ENCODE results near the gene TIMP2.
A peak's percentile ranks its signal among the peaks of the same experiment; 100 is the strongest.

The TIMP2 gene

DNA sequence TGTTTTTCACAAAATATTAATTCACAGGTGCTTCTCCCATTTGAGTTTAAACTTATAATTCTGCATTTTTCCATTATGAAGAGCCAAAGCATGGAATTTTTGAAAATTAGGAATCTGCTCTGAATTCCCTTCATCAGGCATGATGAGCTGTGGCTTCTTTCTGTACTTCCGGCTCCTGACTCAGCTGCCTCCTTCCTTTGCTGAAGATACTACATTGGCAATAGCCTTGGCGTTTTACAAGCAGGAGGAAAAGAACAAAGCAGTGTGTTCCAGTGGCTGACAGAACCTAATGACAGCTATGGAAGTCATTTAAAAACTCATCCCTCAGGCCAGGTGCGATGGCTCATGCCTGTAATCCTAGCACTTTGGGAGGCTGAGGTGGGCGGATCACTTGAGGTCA lies 66.1 kb downstream of the TIMP2 start:
- Histone ChIP-seq H3K36me3 (ENCODE audit: control insufficient read depth, insufficient read depth, low read length) (no peaks in the 10 kb centered on the region), H3K27me3 (ENCODE audit: control insufficient read depth, insufficient read depth, low read length) (no peaks in the 10 kb centered on the region), H3K9ac (ENCODE audit: low read length) (no peak overlapping the region), H3K4me1 (ENCODE audit: control insufficient read depth, insufficient read depth, low read length) (peaks cover 22% of the 10 kb centered on the region), H3K9me3 (ENCODE audit: control insufficient read depth, low read length) (no peaks in the 10 kb centered on the region), H3K4me3 (ENCODE audit: low read length) (no peak overlapping the region)

DNA sequence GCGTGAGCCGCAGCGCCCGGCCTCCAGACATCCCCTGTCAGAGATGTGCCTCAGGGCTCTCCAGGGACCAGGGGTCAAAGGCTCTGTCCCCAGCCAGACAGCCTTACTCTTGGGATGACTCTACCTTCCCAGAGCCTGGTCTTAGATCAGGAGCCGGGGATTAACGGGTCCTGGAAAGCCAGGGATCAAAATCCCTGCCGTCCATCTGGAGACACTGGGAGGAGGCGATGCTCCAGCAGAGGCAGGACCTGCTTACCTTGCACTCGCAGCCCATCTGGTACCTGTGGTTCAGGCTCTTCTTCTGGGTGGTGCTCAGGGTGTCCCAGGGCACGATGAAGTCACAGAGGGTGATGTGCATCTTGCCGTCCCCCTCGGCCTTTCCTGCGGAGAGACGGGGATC lies 67.9 kb downstream of the TIMP2 start:
- Histone ChIP-seq H3K36me3 (ENCODE audit: control insufficient read depth, insufficient read depth, low read length) (no peaks in the 10 kb centered on the region), H3K4me3 (ENCODE audit: low read length) (no peak overlapping the region), H3K27me3 (ENCODE audit: control insufficient read depth, insufficient read depth, low read length) (no peaks in the 10 kb centered on the region), H3K9ac (ENCODE audit: low read length) (no peak overlapping the region), H3K4me1 (ENCODE audit: control insufficient read depth, insufficient read depth, low read length) (peaks cover 25% of the 10 kb centered on the region), H3K9me3 (ENCODE audit: control insufficient read depth, low read length) (no peaks in the 10 kb centered on the region)

DNA sequence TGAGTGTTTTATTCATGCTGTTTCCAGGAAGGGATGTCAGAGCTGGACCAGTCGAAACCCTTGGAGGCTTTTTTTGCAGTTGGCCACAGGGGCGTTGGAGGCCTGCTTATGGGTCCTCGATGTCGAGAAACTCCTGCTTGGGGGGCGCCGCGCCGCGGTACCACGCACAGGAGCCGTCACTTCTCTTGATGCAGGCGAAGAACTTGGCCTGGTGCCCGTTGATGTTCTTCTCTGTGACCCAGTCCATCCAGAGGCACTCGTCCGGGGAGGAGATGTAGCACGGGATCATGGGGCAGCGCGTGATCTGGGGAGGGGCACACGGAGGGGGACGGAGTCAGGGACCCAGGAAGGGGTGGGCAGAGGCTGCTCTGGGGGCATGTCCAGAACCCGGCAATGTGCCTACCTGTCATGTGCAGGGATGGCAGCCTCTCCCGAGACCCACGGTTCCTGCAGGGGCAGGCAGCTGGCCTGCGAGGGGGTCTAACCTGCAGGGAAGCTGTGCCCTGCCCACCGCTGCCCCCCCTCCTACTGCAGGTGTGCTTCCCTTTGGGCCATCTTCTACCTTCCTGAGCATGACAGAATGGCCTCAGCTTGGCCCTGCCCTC lies 69.5 kb downstream of the TIMP2 start:
- peaks cover 12% of the 10 kb centered on the region for H3K4me1 ChIP-seq (ENCODE audit: control insufficient read depth, insufficient read depth, low read length)
- no peaks in the 10 kb centered on the region for H3K27me3 ChIP-seq (ENCODE audit: control insufficient read depth, insufficient read depth, low read length)
- H3K9ac ChIP-seq (ENCODE audit: low read length), result no peak overlapping the region
- H3K9me3 ChIP-seq (ENCODE audit: control insufficient read depth, low read length), result no peaks in the 10 kb centered on the region
- H3K36me3 ChIP-seq (ENCODE audit: control insufficient read depth, insufficient read depth, low read length), result no peaks in the 10 kb centered on the region
- H3K4me3 ChIP-seq (ENCODE audit: low read length), result no peak overlapping the region

DNA sequence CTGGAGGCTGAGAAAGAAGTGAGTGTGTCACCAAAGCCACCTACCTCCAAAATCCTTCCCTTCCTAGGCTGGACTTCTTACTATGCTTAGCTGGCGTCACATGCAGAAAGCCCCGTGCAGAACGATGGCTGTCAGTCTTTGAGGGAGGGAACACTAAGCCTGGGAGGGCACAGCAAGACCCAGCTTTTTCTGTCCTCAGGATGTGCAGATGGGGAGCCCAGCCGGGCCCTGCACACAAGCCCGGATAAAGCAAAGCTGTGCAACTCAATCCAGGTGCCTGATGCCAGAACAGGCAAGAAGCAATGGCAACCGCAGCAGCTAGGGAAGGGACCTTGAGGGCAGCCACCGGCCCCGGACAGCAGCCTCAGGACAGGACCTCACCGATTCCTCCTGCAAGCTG lies 70.7 kb downstream of the TIMP2 start:
- no peaks in the 10 kb centered on the region for H3K9me3 ChIP-seq (ENCODE audit: control insufficient read depth, low read length)
- H3K4me1 ChIP-seq (ENCODE audit: control insufficient read depth, insufficient read depth, low read length), result peaks cover 12% of the 10 kb centered on the region
- H3K4me3 ChIP-seq (ENCODE audit: low read length), result no peak overlapping the region
- H3K27me3 ChIP-seq (ENCODE audit: control insufficient read depth, insufficient read depth, low read length), result no peaks in the 10 kb centered on the region
- H3K9ac ChIP-seq (ENCODE audit: low read length), result no peak overlapping the region
- no peaks in the 10 kb centered on the region for H3K36me3 ChIP-seq (ENCODE audit: control insufficient read depth, insufficient read depth, low read length)

DNA sequence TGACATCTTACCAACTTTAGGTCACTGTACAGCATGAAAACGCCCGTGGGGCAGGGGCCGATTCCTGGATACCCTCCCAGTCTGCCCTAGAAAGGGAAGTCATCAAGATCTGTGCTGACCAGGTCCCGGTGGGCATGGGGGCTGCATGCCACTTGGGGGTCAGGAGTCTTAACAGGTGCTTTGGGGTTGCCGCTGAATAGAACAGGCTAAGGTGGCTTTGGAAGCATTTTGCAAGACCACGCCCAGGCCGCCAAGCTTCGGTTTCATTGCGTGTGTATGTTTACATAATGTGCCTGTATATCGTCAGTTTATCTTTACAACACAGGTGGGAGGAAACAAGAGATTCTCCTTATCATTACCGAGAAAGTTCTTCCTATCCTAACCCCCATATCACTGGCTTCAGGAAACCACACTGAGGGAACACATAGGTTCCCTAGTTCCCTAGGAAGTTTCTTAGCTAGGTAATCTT lies 71.2 kb downstream of the TIMP2 start:
- Histone ChIP-seq H3K27me3 (ENCODE audit: control insufficient read depth, insufficient read depth, low read length) (no peaks in the 10 kb centered on the region), H3K9me3 (ENCODE audit: control insufficient read depth, low read length) (no peaks in the 10 kb centered on the region), H3K4me3 (ENCODE audit: low read length) (no peak overlapping the region), H3K36me3 (ENCODE audit: control insufficient read depth, insufficient read depth, low read length) (no peaks in the 10 kb centered on the region), H3K4me1 (ENCODE audit: control insufficient read depth, insufficient read depth, low read length) (peaks cover 12% of the 10 kb centered on the region), H3K9ac (ENCODE audit: low read length) (no peak overlapping the region)

DNA sequence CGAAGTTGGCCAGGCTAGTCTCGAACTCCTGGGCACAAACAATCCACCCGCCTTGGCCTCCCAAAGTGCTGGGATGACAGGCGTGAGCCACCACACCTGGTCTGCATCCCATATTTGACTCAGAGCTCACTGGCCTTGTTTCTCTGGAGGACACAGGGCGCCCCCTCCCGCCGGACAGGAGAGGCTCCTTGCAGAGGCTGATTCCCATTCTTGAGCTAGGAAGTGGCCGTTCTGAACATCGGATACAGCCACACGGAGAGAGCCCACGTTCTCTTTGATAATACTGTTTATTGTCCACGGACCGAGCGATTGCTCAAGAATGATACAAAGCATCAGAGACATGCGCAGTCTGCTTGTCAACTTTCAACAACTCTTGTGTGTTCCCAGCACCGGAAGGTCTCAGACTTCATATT lies 72.5 kb downstream of the TIMP2 start:
- Histone ChIP-seq H3K36me3 (ENCODE audit: control insufficient read depth, insufficient read depth, low read length) (no peaks in the 10 kb centered on the region), H3K27me3 (ENCODE audit: control insufficient read depth, insufficient read depth, low read length) (no peaks in the 10 kb centered on the region), H3K9me3 (ENCODE audit: control insufficient read depth, low read length) (no peaks in the 10 kb centered on the region), H3K9ac (ENCODE audit: low read length) (no peak overlapping the region), H3K4me3 (ENCODE audit: low read length) (no peak overlapping the region), H3K4me1 (ENCODE audit: control insufficient read depth, insufficient read depth, low read length) (peaks cover 12% of the 10 kb centered on the region)

DNA sequence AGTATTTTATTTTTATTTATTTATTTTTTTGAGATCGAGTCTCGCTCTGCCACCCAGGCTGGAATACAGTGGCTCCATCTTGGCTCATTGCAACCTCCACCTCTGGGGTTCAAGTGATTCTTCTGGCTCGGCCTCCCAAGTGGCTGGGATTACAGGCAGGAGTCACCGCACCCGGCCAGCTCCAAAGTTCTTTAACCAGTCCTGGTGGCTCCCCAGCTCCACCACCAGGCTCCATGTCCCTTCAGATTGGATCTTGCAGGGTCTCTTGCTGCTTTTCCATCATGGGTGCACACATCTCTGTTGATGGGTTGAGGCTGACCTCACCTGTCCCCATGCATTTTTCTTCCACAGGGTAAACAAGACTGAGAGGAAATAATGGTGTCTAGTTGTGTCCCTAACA lies 76.2 kb downstream of the TIMP2 start:
- H3K9ac ChIP-seq (ENCODE audit: low read length), result no peak overlapping the region
- no peaks in the 10 kb centered on the region for H3K9me3 ChIP-seq (ENCODE audit: control insufficient read depth, low read length)
- peaks cover 8% of the 10 kb centered on the region for H3K4me1 ChIP-seq (ENCODE audit: control insufficient read depth, insufficient read depth, low read length)
- H3K4me3 ChIP-seq (ENCODE audit: low read length), result no peak overlapping the region
- H3K36me3 ChIP-seq (ENCODE audit: control insufficient read depth, insufficient read depth, low read length), result no peaks in the 10 kb centered on the region
- no peaks in the 10 kb centered on the region for H3K27me3 ChIP-seq (ENCODE audit: control insufficient read depth, insufficient read depth, low read length)

DNA sequence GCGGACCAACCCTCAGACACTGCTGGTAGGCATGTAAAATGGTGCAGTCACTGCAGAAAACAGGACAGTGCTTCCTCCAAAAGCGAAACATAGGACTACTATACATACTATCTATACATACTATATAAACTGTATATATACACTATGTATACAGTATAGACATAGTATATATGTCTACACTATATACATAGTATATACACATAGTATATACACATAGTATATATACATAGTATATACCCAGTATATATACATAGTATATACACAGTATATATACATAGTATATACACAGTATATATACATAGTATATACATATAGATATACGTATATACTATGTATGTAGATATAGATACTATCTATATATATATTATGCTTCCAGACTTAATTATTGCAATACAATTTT lies 78.1 kb downstream of the TIMP2 start:
- H3K4me1 ChIP-seq (ENCODE audit: control insufficient read depth, insufficient read depth, low read length), result peaks cover 6% of the 10 kb centered on the region
- no peak overlapping the region for H3K9ac ChIP-seq (ENCODE audit: low read length)
- no peaks in the 10 kb centered on the region for H3K9me3 ChIP-seq (ENCODE audit: control insufficient read depth, low read length)
- H3K36me3 ChIP-seq (ENCODE audit: control insufficient read depth, insufficient read depth, low read length), result no peaks in the 10 kb centered on the region
- H3K27me3 ChIP-seq (ENCODE audit: control insufficient read depth, insufficient read depth, low read length), result no peaks in the 10 kb centered on the region
- H3K4me3 ChIP-seq (ENCODE audit: low read length), result no peak overlapping the region

DNA sequence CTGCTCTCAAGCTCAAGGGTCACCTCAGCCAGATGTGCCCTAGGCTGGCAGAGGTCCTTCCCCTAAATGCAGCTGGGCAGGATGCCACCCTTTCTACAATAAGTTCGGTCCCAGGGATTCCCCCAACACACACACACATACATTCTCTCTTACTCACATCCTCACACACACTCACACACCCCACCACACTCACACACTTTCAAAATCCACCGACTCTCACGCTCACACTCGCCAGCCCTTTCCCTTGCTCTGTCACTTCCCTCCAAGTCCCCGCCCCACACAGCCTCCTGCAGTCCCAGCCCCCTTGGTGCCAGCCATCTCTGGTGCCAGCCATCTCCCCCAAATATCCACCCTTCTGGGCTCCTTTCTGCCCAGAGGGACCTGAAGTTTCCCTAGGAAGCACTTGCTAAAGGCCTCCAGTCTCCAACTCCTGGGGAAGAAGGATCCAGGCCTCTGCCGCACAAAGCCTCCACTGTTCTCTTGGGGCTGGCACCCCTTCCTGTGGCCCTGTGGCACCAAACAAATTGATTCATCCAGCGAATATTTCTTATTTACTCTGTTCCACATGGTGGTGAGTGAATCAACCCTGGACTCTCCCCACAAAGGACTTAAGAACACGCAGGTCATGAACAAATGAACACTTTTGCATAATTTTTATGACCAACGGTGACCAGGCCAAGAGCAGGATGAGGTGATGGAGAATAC lies 80.7 kb downstream of the TIMP2 start:
- Histone ChIP-seq H3K27me3 (ENCODE audit: control insufficient read depth, insufficient read depth, low read length) (no peaks in the 10 kb centered on the region), H3K9me3 (ENCODE audit: control insufficient read depth, low read length) (no peaks in the 10 kb centered on the region), H3K4me3 (ENCODE audit: low read length) (no peak overlapping the region), H3K4me1 (ENCODE audit: control insufficient read depth, insufficient read depth, low read length) (peaks cover 16% of the 10 kb centered on the region), H3K9ac (ENCODE audit: low read length) (no peak overlapping the region), H3K36me3 (ENCODE audit: control insufficient read depth, insufficient read depth, low read length) (no peaks in the 10 kb centered on the region)

DNA sequence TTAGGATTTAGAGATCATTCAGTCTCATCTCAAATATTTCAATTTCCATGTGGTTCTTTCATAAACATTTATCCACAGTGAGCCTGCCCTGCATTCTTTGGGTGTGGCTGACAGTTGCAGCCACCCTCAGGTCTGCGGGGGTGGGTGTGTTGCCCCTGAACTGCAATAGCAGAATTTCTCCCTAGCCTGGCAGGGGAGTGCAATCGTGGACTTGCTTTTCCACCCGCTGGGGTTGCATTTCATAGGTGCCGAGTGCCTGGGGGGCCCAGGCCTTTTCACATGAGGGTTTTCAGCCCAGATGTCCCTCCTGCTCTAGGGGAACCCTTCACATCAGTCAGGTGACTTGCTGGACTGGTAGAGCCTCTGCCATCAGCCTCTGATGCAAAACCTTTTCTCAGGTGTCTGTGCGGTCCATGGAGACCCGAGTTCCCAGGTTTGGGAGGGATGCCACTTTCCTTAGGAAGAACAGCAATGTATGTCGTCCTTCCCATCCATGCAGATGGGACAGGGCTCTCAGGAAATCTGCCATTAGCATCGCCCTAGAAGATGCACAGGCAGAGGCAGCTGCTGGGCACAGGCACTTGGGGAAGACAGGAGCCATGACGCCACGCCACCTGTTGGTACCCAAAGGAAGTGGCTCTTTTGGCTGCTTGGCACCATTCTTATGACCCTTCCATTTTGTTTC lies 82.2 kb downstream of the TIMP2 start:
- Histone ChIP-seq H3K4me3 (ENCODE audit: low read length) (no peak overlapping the region), H3K9me3 (ENCODE audit: control insufficient read depth, low read length) (no peaks in the 10 kb centered on the region), H3K9ac (ENCODE audit: low read length) (no peak overlapping the region), H3K27me3 (ENCODE audit: control insufficient read depth, insufficient read depth, low read length) (no peaks in the 10 kb centered on the region), H3K4me1 (ENCODE audit: control insufficient read depth, insufficient read depth, low read length) (peaks cover 25% of the 10 kb centered on the region), H3K36me3 (ENCODE audit: control insufficient read depth, insufficient read depth, low read length) (no peaks in the 10 kb centered on the region)

DNA sequence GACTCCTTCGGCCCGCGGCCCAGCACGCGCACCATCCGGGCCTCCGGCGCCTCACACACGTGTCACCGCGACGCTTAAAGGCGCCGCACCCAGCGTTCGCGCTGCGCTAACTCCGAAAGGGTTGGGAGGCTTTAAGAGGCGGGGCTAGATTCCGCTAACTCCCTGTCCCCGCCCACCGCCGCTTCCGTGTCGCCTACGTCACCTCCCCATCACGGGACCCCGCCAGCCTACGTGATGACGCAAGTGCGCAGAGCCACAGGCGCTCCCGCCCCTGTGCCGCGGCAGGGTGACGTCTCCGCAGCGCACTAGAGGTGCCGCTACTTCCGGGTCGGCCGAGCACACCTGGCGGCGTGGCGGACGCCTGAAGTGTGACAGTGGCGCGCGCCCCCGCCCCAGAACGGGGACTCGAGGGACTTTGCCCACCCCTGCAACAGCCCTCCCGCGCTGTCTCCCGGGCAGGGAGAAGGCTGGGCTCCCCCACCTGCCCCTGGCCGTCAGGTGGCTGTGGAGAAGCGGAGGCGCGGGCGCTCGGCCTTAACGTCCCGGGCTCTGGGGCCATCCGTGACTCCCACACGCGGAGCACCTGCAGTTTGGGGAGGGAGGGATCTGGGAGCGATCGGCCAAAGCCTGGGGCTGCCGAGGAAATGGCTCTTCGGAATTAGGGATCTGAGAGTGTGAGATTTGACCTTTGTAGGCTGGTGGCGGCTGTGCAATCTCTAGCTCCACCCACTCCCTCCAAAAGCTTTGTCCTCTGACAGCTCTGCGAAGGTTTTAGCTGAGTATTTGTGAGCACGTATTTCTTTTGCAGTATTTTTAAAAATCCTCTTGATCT lies 84.2 kb downstream of the TIMP2 start, which contains the start of gene USP36:
Gene USP36, minus strand, starts transcription at position 35 of the 832 bp plus-strand sequence. CDS start 4,451 bp downstream, outside the sequence.
- H3K4me1 ChIP-seq (ENCODE audit: control insufficient read depth, insufficient read depth, low read length), result peaks cover 25% of the 10 kb centered on the region
- peak within 1 kb of the TSS; percentile 81 for H3K9ac ChIP-seq (ENCODE audit: low read length)
- H3K9me3 ChIP-seq (ENCODE audit: control insufficient read depth, low read length), result no peaks in the 10 kb centered on the region
- peak within 1 kb of the TSS; percentile 48 for H3K4me3 ChIP-seq (ENCODE audit: low read length)
- H3K36me3 ChIP-seq (ENCODE audit: control insufficient read depth, insufficient read depth, low read length), result peaks cover 7% of the 10 kb centered on the region
- no peaks in the 10 kb centered on the region for H3K27me3 ChIP-seq (ENCODE audit: control insufficient read depth, insufficient read depth, low read length)

DNA sequence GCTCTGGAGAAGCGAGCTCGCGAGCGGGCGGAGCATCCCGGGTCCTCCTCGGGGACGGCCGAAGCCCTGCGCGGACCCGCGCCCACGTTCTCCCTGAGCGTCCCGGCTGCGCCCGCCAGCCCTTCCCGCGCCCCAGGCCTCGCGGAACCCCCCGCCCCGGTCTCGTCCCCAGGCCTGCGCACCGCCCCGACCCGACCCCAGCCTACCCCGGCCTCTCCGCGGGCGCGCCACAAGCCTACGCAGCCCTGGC lies 84.7 kb downstream of the TIMP2 start:
- Histone ChIP-seq H3K4me3 (ENCODE audit: low read length) (peak overlapping the region; percentile 48), H3K9ac (ENCODE audit: low read length) (peak overlapping the region; percentile 81), H3K27me3 (ENCODE audit: control insufficient read depth, insufficient read depth, low read length) (no peaks in the 10 kb centered on the region), H3K9me3 (ENCODE audit: control insufficient read depth, low read length) (no peaks in the 10 kb centered on the region), H3K36me3 (ENCODE audit: control insufficient read depth, insufficient read depth, low read length) (peaks cover 12% of the 10 kb centered on the region), H3K4me1 (ENCODE audit: control insufficient read depth, insufficient read depth, low read length) (peaks cover 25% of the 10 kb centered on the region)

Measured in mucosa of stomach (tissue), 1 donor.